Endodermal cell (in vitro differentiated cells): ENCODE results near the gene CASP3. TPM values are rescaled to one million over a fixed set of nuclear protein-coding genes. Genes with fewer than 3 reads are reported as not detected.

ENCODE experiments used
- DNase-seq: peaks from one replicate; pipeline ENCODE4 v3.0.0-alpha.2; 2017
- H3K27ac ChIP-seq: 2 replicates; pipeline ENCODE4 v1.5.1; 2013; ENCODE audit warnings: mild to moderate bottlenecking, low read depth, low read length, moderate library complexity
- H3K27me3 ChIP-seq: 2 replicates; pipeline ENCODE4 v1.6.1; 2013; ENCODE audit warnings: mild to moderate bottlenecking, low read length, moderate library complexity; ENCODE audit not compliant: insufficient read depth, control insufficient read depth, poor library complexity, severe bottlenecking
- H3K36me3 ChIP-seq: 2 replicates; pipeline ENCODE4 v1.7.0; 2013; ENCODE audit warnings: mild to moderate bottlenecking, low read length, moderate library complexity; ENCODE audit not compliant: control insufficient read depth, insufficient read depth
- H3K4me1 ChIP-seq: one replicate; pipeline ENCODE4 v1.7.0; 2013; ENCODE audit warnings: low read length; ENCODE audit not compliant: control insufficient read depth, insufficient read depth
- H3K4me3 ChIP-seq: 2 replicates; pipeline ENCODE4 v1.5.1; 2013; ENCODE audit warnings: mild to moderate bottlenecking, low read length, moderate library complexity
- H3K9ac ChIP-seq: 2 replicates; pipeline ENCODE4 v1.6.1; 2013; ENCODE audit warnings: mild to moderate bottlenecking, low read length, moderate library complexity; ENCODE audit not compliant: poor library complexity, severe bottlenecking; ENCODE audit errors: extremely low read depth
- H3K9me3 ChIP-seq: 2 replicates; pipeline ENCODE4 v1.6.1; 2013; ENCODE audit warnings: mild to moderate bottlenecking, low read length, moderate library complexity; ENCODE audit not compliant: control insufficient read depth
- H3K27ac Mint-ChIP-seq: 2 replicates; pipeline ENCODE4 v1.8.0; 2020; ENCODE audit warnings: mixed read lengths
- H3K27me3 Mint-ChIP-seq: 2 replicates; pipeline ENCODE4 v1.8.0; 2021; ENCODE audit warnings: mild to moderate bottlenecking, mixed read lengths; ENCODE audit not compliant: insufficient read depth
- H3K36me3 Mint-ChIP-seq: 2 replicates; pipeline ENCODE4 v1.8.0; 2020; ENCODE audit warnings: low read depth, mixed read lengths
- H3K4me1 Mint-ChIP-seq: 2 replicates; pipeline ENCODE4 v1.8.0; 2020; ENCODE audit warnings: mixed read lengths
- H3K4me3 Mint-ChIP-seq: 2 replicates; pipeline ENCODE4 v1.8.0; 2020; ENCODE audit warnings: mild to moderate bottlenecking, moderate library complexity, mixed read lengths
- H3K9me3 Mint-ChIP-seq: 2 replicates; pipeline ENCODE4 v1.8.0; 2020; ENCODE audit warnings: mild to moderate bottlenecking, mixed read lengths
- WGBS, 2 experiments: methylation state at CpG; one replicate each; pipeline versions ENCODE4 v1.1.5 to v1.1.7; 2013; ENCODE audit warnings: missing lambda C conversion rate in 2 of 2, mixed read lengths in 1 of 2; ENCODE audit not compliant: insufficient coverage in 1 of 2, insufficient read length in 1 of 2; 5-methylcytosine and 5-hydroxymethylcytosine counted together
- total RNA-seq, 2 donors: library from RNA; stranded (reverse); fragmentation: NEBNext Ultra II Directional in 1 of 2; extraction: Animal tissue kit (Norgen Biotek cat#: 25700) in 1 of 2; gene quantifications; 2 replicates in 1 of 2; 3 replicates in 1 of 2; pipeline ENCODE4 v1.2.1, GENCODE V29; 2021
- TF ChIP-seq, protein P1 (sequence below): fragments of 200-600 bp; sonication (generic); conservative IDR thresholded peaks from 2 replicates; pipeline ENCODE4 v1.5.0; 2021; ENCODE audit warnings: antibody characterized with exemption, mild to moderate bottlenecking

Gene CASP3
- total RNA-seq, 2 donors from 2014 or later: 49.8 to 62.9 TPM

DNA sequence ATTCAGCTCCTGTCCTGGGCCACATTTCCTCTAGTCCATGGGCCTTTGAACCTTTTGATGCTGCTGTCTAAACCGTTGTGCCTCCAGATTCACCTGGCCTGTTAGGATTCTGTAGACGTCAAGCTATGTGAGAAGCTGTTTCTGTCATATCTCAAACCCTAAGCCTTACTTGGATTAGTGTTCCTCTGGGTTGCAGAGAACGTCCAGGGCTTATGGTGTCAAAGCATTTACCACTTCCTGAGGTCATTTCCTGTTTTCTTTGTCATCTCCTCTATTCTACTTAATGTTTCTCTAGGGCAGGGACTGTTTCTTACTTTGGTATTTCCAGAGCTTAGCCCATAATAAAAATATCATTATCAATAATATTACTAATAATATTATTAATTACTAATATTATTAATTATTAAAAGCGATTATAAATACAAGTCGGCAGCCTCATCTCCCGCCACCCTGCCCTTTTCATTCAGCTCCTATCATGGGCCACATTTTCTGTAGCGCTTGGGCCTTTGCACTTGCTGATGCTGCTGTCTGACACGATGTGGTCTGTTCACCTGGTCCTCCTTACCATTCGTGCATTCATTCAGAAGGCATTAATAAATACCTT is 19.4 kb upstream of the CASP3 start:
- no peak overlapping the region for H3K27ac ChIP-seq
- no peaks in the 10 kb centered on the region for H3K27me3 Mint-ChIP-seq
- peaks cover 31% of the 10 kb centered on the region for H3K36me3 Mint-ChIP-seq
- no peak overlapping the region for H3K4me3 ChIP-seq
- H3K9me3 Mint-ChIP-seq: no peaks in the 10 kb centered on the region
- no peak overlapping the region for H3K27ac Mint-ChIP-seq
- H3K36me3 ChIP-seq: peaks cover 7% of the 10 kb centered on the region
- H3K4me1 ChIP-seq: no peaks in the 10 kb centered on the region
- TF ChIP-seq, protein P1, sequence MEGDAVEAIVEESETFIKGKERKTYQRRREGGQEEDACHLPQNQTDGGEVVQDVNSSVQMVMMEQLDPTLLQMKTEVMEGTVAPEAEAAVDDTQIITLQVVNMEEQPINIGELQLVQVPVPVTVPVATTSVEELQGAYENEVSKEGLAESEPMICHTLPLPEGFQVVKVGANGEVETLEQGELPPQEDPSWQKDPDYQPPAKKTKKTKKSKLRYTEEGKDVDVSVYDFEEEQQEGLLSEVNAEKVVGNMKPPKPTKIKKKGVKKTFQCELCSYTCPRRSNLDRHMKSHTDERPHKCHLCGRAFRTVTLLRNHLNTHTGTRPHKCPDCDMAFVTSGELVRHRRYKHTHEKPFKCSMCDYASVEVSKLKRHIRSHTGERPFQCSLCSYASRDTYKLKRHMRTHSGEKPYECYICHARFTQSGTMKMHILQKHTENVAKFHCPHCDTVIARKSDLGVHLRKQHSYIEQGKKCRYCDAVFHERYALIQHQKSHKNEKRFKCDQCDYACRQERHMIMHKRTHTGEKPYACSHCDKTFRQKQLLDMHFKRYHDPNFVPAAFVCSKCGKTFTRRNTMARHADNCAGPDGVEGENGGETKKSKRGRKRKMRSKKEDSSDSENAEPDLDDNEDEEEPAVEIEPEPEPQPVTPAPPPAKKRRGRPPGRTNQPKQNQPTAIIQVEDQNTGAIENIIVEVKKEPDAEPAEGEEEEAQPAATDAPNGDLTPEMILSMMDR: no peak
- WGBS, 2 experiments: 93 to 95% methylated on average over 8 to 9 of the region's 9 CpGs
- no peaks in the 10 kb centered on the region for H3K27me3 ChIP-seq
- H3K9ac ChIP-seq: no peak overlapping the region
- H3K4me3 Mint-ChIP-seq: no peak overlapping the region
- peaks cover 4% of the 10 kb centered on the region for H3K4me1 Mint-ChIP-seq
- no peak for DNase-seq
- no peaks in the 10 kb centered on the region for H3K9me3 ChIP-seq

DNA sequence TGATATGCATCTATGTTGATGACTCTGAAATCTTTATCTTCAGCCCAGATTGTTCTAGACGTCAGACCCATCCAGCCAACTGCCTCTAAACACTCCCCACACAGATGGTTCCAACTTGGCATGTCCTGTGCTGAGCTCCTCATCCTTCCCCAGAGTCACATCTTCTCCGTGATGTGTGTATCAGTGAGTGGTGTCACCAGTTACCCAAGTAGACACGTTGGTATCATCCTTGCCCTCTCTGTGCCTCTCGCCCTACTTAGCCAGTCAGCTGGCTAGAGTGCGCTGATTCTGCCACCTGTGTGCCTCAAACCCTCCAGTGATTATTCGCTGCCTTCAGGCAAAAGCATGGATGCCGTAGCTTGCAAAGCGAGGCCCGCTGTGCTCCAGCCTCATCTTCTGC is 18.8 kb upstream of the CASP3 start:
- DNase-seq: no peak
- Histone ChIP-seq H3K4me3 (no peak overlapping the region), H3K27me3 (no peaks in the 10 kb centered on the region), H3K4me1 (no peaks in the 10 kb centered on the region), H3K9ac (no peak overlapping the region), H3K27ac (no peak overlapping the region), H3K36me3 (peaks cover 7% of the 10 kb centered on the region), H3K9me3 (no peaks in the 10 kb centered on the region)
- Mint-ChIP-seq H3K36me3 (peaks cover 32% of the 10 kb centered on the region), H3K27ac (no peak overlapping the region), H3K27me3 (no peaks in the 10 kb centered on the region), H3K9me3 (no peaks in the 10 kb centered on the region), H3K4me3 (no peak overlapping the region), H3K4me1 (peaks cover 4% of the 10 kb centered on the region)
- TF ChIP-seq, protein P1: no peak
- 90 to 93% methylated on average over 6 to 9 of the region's 9 CpGs for WGBS, 2 experiments

DNA sequence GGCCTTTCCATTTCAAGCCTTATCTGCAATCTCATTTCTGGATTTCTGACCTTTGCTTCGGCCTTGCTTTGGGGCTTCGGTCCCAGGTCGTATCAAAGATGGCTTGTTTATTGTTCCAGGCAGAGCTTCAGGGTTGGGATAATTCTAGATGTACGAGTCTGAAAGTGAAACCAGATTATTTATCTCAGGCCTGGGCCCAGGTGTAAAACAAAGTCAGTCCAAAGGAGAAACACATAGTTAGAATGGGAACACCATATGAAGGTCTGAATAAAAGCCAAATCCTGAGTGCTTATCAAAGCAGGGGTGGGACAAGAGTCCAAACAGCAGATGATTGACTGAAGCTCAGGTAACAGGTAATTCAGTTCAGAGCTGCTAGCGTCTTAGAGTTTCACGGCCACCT is 17.4 kb upstream of the CASP3 start:
- Histone ChIP-seq H3K9ac (no peak overlapping the region), H3K27ac (no peak overlapping the region), H3K36me3 (no peaks in the 10 kb centered on the region), H3K4me3 (no peak overlapping the region), H3K9me3 (no peaks in the 10 kb centered on the region), H3K27me3 (no peaks in the 10 kb centered on the region), H3K4me1 (no peaks in the 10 kb centered on the region)
- H3K27me3 Mint-ChIP-seq: no peaks in the 10 kb centered on the region
- no peaks in the 10 kb centered on the region for H3K9me3 Mint-ChIP-seq
- no peak overlapping the region for H3K27ac Mint-ChIP-seq
- H3K4me1 Mint-ChIP-seq: peaks cover 4% of the 10 kb centered on the region
- H3K36me3 Mint-ChIP-seq: peaks cover 20% of the 10 kb centered on the region
- no peak for DNase-seq
- 96 to 98% methylated on average over 5 to 6 of the region's 6 CpGs for WGBS, 2 experiments
- no peak overlapping the region for H3K4me3 Mint-ChIP-seq
- TF ChIP-seq, protein P1: no peak
